NB4 (cell line): Measurements from ENCODE around the gene PUDP.

Experiments used
- POLR2A ChIP-seq: IDR thresholded peaks from 2 replicates; pipeline ENCODE4 v1.6.1; 2011; ENCODE audit warnings: mild to moderate bottlenecking; ENCODE audit not compliant: insufficient read length; ENCODE audit errors: extremely low read depth
- TF ChIP-seq, protein P1 (sequence below): IDR thresholded peaks from one replicate; pipeline ENCODE4 v1.5.1; 2012; ENCODE audit warnings: low read depth, low read length
- TF ChIP-seq, protein P2 (sequence below): IDR thresholded peaks from 2 replicates; pipeline ENCODE4 v1.6.1; 2011; ENCODE audit warnings: low read depth, low read length

DNA sequence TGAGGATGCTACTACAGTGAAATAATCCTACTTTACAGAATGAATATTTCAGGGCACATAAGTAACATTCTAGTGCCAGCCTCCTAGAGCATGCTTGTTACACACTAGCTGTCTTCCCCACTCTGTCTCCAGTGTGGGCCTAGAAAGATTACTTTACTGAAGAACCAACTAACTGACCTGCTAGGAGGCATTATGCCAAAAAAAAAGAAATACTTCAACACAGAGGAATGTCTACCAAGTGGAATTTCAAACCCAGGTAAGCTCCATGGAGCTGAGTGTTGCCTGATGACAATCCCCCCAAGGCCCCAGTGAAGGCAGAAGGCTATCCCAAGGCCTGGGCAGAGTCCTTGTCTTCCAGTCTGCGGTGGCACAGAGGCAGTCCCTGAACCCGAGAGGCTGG lies 41.3 kb downstream of the PUDP start:
- TF ChIP-seq, protein P1, sequence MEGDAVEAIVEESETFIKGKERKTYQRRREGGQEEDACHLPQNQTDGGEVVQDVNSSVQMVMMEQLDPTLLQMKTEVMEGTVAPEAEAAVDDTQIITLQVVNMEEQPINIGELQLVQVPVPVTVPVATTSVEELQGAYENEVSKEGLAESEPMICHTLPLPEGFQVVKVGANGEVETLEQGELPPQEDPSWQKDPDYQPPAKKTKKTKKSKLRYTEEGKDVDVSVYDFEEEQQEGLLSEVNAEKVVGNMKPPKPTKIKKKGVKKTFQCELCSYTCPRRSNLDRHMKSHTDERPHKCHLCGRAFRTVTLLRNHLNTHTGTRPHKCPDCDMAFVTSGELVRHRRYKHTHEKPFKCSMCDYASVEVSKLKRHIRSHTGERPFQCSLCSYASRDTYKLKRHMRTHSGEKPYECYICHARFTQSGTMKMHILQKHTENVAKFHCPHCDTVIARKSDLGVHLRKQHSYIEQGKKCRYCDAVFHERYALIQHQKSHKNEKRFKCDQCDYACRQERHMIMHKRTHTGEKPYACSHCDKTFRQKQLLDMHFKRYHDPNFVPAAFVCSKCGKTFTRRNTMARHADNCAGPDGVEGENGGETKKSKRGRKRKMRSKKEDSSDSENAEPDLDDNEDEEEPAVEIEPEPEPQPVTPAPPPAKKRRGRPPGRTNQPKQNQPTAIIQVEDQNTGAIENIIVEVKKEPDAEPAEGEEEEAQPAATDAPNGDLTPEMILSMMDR, result no peak
- TF ChIP-seq POLR2A, result no peak
- TF ChIP-seq, protein P2, sequence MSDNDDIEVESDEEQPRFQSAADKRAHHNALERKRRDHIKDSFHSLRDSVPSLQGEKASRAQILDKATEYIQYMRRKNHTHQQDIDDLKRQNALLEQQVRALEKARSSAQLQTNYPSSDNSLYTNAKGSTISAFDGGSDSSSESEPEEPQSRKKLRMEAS, result no peak
